HG03432 (cell line): ENCODE data around the gene PFN4.
"Not testable (repeated sequence)": the region's sequence is repeated elsewhere in the genome, so short reads cannot be mapped to it uniquely, and the experiment has no call there.

Experiments used
- ATAC-seq: cut with Tn5 transposase; IDR thresholded peaks from one replicate; pipeline ENCODE4 v1.9.1; 2021; ENCODE audit warnings: mild to moderate bottlenecking, moderate library complexity; ENCODE audit not compliant: unreplicated experiment

PFN4 gene, protein sequence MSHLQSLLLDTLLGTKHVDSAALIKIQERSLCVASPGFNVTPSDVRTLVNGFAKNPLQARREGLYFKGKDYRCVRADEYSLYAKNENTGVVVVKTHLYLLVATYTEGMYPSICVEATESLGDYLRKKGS

DNA sequence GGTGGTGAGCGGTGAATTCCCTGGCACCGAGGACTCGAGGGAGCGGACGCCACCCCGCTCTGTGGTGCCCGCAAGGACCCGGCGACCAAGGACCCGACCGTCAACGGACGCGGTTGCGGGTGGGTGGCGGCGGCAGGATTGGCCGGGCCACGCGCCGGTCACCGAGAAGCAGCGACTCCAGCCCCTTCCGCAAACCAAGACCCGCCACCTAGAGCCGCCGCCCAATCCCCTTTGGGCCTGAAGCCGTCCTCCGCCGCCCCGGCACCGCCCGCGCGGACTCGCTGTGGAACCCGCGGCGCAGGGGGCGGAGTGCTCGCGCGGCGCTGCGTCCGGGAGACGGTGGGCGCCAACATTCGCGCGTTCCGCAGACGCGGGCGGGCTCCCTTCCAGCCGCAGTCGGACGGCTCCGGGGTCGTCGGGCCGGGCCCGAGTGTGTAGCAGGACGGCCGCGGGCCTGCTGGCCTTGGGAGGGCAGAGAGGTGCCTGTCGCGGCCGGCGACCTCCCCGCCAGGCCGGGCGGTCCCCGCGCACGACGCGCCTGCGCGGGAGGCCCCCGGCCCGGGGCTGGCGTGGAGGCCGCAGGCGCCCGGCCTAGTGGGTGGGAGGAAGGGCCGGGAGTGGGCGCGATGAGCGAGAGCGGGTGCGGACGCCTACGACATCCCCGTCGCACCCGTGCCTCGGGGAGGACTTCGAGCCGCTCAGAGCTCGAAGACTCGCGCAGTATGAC lies at the start of gene PFN4, which contains the start of gene FAM228B:
PFN4 (minus strand) TSS at position 140 of the 727 bp plus-strand sequence. CDS start 799 bp downstream, outside the sequence.
FAM228B (plus strand) TSS at position 275 of the 727 bp plus-strand sequence. CDS start 893 bp downstream, outside the sequence.
- ATAC-seq, result peak; percentile 94

DNA sequence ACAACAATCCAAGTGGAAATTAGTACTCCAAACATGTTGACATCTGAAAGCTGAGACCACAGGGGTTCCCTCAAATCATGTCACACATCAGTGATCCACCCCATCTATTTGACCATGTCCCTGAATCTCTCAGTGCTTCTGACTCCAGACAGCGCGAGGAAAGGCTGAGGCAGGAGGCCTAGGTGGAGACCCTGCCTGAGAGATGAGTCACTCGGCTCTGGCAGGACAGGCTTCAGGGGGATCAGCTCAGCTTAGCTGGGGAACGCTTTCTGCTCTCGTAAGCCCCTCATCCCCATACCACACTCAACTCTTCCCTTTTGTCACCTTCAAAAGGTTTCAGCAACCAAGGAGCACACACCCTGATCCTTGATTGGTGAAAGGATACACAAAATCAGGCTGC lies 45.9 kb upstream of the PFN4 start:
- no peak for ATAC-seq

DNA sequence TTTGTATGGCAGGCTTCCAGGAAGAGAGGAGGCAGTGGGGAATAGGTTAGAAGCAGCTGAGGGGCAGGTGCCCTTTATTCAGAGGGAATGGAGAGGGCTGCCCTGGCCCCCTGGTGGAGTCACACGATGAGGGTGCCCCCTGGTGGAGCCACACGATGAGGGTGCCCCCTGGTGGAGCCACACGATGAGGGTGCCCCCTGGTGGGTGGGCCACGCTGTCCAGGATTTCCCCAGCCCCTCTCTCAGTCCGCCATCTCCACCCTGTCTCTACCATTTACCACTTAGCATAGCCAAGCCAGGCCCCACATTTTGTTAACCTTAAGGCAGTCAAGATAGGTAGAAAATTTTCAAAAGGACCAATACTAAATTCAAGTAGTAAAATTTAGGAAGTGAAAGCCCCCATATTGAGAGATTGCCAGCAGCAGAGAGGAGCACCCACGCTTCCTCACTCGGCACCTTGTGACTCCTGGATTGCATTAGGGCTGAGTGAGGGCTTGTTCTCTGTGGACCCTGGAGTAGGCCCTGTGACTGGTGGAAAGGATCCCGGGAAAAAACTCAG lies 41.4 kb upstream of the PFN4 start:
- peak; percentile 69 for ATAC-seq

DNA sequence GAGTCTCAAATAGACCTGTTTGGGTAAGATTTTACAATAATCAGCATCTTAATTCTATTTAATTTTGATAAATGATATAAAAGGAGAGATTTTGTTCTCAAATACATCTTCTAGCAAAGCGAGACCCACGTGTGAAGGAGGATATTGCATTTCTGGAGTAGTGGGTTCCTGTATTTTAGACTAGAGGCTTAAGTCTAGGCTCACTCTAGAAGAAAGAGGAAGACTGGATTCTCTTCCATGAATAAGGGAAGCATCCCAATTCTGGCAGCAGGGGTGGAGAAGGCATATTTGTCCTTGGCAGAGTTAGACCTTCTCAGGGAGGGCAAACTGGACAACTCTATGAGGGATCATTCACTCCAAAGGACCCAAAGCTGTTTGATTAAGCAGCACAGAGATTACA lies 40.5 kb upstream of the PFN4 start:
- ATAC-seq, result no peak

DNA sequence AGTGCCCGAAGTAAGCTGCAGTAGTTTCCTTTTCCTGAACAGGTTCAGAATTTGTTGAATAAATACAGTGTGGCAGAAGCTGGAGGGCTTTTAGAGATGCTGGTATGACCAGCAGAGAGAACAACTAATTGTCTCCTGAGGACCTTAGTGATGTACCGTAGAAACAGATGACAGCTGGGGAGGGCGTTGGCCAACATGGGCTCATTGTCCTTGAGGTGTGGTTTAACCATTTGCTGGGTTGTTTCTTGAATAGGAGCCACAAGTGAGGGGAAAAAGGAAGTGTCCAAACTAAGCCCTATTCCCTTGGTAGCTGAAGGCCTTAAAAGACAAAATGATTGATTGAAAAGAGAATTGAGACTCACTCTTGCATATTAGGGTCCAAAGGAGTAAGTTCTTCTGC lies 40.1 kb upstream of the PFN4 start:
- ATAC-seq, result no peak

DNA sequence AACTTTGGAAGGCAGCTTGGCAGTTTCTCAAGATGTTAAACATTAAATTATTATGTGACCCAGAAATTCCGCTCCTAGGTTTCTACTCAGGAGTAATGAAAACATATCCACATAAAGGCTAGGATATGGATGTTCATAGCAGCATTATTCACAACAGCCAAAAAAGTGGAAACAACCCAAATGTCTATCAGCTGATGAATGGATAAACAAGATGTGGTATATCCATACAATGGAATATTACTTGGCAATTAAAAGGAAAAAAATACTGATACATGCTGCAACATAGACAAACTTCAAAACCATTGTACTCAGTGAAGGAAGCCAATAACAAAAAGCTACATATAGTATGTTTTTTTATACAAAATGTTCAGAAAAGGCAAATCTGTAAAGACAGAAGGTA lies 39.4 kb upstream of the PFN4 start:
- no peak for ATAC-seq

DNA sequence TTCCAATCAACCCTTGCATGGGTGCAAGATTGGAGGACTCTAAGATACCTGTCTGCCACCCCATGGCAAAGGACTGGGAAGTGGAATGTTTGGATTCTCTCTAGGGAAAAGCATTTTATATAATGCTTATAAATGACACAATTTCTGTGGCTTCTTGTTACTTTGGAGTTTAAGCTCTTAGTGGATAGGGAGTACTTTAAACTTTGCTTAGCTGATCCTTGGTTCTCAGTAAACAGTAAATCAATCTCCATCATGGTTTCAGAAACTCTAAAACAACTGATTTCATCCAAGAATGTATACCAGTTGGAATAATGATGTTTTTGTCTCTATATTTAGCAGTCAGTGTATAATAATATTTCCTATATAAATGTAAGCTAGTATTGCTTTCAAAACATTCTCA lies 37.6 kb upstream of the PFN4 start:
- ATAC-seq, result no peak

DNA sequence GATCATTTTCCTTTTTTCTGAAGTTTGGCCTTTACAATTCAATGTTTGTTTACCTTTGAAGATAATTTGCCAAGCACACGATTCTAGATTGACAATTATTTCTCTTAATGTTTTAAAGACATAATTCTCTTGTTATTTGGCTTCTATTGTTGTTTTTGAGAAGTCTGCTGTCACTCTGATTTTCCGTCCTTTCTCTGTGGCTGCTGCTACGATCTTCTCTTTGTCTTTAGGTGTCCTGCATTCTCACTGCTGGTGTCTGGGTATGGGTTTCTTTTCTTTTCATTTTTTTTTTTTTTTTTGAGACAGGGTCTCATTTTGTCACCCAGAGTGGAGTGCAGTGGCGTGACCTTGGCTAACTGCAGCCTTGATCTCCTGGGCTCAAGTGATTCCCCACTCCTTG lies 36.6 kb upstream of the PFN4 start:
- ATAC-seq, result no peak

DNA sequence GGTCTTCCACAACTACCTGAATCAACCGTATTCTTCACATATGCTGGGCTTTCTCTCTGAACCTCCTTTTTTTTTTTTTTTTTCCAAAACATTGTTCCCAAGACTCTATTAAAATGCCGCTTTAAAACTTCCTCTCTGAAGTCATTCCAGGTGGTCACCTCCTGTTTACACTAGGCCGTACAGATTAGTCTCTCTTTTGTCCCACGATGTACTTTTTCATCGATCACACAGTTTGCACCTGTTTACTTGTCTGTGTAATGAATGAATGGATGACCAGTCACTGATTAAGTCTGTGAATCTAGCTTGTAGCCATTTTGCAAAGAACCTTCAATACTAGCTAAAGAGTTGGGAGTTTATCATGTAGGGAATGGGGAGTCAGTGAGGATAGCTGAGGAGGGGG lies 35.0 kb upstream of the PFN4 start:
- no peak for ATAC-seq

DNA sequence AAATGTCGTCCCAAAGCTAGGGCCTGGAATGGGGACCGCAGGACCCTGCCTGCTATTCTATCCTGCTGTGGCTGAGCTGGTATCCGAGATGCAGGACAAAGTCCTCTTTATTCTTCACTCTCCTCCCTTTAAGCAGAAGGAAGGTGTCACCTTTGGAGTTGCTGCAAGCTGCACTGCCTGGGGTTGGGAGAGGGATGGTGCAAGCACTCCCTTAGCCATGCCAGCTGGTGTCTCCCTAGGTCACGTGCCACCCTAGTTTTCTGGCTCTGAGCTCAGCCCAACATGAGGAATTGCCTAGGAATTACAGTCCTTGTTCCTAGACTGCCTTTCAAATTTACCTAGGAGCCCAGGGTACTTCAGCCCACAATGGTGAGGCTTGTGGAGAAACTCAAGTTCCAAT lies 30.3 kb upstream of the PFN4 start:
- no peak for ATAC-seq

DNA sequence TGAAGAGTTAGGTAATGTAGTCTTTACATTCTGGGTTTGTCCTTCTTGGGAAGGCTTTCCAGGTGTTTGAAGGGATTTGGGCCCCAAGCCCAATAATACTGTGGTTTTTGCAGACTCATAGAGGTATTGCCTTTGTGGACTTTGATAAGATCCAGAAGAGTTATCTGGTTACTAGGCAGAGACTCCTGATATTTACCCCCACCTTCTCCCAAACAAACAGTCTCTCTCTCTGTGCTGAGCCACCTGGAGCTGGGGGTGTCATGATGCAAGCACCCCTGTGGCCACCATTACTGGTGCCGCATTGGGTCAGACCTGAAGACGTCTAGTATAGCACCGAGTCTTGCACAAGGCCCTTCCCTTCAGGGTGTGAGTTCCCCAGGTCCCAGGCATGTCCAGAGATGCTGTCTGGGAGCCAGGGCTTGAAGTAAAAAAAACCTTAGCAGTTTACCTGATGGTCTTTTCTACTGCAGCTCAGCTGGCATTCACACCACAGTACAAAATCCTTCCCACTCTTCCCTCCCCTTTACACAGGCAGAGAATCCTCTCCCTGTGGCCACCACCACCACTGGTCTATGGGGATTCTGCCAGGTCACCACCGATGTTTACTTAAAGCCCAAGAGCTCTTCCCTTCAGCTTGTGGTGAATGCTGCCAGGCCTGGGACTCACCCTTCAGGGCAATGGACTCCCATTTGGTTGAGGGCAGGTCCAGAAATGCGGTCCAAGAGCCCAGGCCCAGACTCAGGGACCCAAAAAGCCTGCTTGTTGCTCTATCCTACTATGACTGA lies 29.5 kb upstream of the PFN4 start:
- ATAC-seq, result no peak

DNA sequence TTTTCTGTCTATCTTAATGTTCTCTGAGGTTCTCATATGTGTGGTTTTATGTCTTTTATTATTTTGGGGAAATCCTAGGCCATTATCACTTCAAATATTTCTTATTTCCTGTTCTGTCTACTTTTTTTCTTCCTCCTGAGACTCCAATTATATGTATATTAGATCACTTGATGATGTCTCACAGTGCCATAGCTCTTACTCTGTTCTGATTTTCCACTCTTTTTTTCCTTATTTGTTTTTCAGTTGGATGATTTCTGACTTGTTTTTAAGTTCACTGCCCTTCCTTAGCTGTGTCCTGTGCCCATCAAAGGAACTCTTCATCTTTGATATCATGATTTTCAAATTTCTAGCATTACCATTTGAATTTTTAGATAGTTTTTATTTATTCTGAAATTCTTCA lies 24.2 kb upstream of the PFN4 start:
- no peak for ATAC-seq

DNA sequence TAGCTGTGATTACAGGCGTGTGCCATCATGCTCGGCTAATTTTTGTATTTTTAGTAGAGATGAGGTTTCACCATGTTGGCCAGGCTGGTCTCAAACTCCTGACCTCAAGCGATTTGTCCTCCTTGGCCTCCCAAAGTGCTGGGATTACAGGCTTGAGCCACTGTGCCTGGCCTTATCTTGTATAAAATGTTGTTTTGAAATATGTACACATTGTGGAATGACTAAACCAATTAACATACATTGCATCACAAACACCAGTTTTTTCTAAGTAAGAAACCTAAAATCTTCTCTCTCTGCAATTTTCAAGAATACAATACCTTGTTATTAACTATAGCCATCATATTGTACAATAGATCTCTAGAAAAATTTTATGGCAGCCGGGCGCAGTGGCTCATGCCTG lies 17.2 kb upstream of the PFN4 start:
- not testable (repeated sequence) for ATAC-seq

DNA sequence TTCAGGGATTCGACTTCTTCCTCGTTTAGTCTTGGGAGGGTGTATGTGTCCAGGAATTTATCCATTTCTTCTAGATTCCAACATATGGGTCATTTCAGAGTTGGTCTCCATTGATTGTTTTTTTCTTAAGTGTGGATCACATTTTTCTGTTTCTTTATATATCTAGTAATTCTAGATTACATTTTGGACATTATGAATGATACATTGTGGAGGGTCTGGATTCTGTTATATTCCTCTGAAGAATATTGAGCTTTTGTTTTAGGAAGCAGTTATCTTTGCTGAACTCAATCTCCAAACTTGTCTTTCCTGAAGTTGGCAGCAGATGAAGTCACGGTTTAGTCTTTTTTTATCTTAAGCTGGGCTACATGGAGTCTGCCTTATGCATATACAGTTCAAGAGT lies 9.4 kb upstream of the PFN4 start:
- ATAC-seq, result no peak

DNA sequence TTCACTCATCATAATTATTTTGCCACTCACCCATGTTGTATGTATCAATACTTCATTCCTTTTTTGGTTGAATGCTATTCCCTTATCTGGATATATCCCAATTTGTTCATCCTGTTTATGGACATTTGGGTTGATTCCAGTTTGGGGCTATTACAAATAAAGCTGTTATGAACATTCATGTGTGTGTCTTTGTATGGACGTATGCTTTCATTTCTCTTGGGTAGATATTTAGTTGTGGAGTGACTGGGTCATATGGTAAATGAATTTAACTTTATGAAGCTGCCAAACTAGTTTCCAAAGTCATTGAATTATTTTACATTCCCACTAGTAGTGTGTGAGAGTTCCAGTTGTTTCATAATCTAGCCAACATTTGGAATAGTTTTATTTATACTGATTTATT lies 2.8 kb upstream of the PFN4 start:
- ATAC-seq, result no peak

DNA sequence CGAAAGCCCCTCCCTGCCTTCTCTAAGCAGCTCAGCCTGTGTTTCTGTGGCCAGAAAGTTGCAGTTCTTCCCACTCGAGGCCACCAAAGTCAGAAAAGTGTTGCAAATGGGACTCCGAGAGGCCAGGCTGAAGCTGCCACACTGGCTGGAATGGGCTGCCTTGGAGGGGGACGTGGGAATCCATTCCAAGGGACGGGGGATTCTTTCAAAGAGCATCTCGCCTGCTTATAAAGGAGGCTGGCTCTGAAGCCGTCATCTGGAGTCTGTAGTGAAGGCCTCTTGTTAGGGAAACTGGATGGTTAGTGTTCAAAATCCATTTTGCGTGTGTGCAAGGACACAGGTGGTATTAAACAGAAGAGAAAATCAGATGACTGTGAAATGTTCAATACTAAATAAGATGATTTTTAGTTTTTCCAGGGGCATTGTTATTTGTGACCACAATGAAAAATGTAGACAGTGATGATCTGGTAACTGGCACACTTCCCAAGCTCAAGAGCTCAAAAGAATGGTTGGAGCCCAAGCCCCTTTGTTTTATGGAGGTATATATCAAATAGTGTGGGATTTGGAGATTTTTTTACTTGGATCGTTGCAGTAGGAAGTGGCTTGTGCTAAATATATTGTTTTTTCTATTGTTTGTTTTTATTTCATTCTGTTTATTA lies 917 bp upstream of the PFN4 start:
- ATAC-seq, result peak; percentile 5

DNA sequence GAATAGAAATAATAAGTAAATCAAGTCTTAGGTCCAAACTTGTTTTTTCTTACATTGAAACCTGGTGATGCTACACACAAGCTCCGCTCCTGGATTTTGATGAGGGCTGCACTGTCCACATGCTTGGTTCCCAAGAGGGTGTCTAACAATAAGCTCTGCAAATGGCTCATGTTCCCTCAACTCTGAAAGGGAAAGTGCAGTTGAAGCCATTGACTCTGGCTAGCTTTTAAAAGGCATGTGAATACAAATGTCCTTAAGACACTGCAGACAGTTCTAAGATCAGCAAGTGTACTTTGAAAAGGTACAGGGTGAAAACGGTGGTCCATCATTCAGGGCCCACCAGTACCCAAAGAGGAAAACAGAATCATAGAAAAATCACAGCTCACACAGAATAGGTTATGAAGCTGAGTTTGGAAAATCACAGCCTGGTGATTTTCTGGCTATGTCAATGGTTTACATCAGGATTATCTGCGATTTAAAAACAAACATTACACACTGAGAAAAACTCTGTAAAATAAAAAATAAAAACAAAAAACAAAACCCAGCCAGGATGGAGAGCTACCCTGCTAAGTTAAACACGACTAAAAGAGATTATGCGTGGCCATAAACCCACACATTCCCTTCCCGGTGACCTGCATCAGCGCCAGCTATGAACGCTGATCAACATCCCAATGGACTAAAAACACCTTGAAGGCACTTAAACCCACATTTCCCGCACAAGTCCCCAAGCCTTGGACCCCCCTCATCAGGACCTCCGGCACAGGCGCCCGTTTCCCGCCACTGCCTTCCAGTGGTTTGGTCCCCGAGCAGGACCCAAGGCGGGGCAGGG lies 554 bp downstream of the PFN4 start:
- no peak for ATAC-seq

DNA sequence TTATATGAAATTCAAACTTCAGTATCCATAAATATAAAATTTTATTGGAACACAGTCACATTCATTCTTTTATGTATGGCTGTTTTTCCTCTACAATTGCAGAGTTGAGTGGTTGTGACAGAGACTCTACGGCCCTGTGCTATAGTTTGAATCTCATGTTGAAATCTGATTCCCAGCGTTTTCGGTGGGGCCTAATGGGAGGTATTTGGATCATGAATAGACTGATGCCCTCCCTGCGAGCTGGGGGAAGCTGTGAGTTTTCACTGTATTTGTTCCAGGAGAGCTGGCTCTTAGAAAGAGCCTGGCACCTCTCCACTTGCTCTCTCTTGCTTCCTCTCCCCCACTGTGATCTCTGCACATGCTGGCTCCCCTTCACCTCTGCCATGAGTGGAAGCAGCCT lies 1.7 kb downstream of the PFN4 start:
- ATAC-seq, result no peak

DNA sequence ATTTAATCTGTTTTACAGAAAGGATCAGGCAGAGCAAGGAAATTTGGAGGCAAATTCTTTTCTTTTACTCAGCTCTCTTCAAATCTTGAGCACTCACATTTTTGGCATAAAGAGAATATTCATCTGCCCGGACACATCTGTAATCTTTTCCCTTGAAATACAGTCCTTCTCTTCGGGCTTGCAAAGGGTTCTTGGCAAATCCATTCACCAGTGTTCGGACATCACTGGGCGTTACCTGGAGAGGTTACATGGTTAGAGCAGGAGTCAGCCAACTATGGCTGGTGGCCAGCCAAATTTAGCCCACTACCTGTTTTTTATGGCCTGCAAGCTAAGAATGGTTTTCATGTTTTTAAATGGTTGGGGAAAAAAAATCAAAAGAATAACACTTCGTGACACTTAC lies 2.1 kb downstream of the PFN4 start:
- no peak for ATAC-seq

DNA sequence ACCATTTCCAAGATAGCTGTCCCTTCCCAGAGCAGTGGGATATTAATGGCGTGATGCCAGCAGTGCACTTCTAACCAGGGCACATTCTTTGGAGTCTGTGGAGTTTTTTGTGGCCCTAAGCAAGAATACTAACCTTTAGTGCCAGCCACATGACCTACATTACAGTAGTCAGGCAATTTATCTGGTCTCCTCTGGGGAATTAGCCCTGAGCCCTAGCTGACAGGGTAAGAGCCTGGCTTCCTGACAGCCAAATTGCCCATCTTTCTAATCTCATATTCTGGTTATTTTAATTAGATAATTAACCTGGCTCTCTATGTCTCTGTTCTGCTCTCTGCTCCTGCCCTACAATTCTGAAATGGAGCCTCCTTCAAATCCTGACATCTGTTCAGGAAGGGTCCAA lies 5.2 kb downstream of the PFN4 start:
- no peak for ATAC-seq
